Bronchial epithelial cell (primary cell): Measurements from ENCODE around the gene KRTAP9-7. TPM values are rescaled to one million over a fixed set of nuclear protein-coding genes. Genes with fewer than 3 reads are reported as not detected.

Source experiments
- DNase-seq: peaks from one replicate; pipeline ENCODE4 v3.0.0-alpha.2; 2010; ENCODE audit warnings: low read depth
- FAIRE-seq: peaks from 2 replicates; lab custom pipeline; 2011; peaks lifted over from hg19 to GRCh38; lab: Jason Lieb, UNC
- H3K27me3 ChIP-seq: 2 replicates; pipeline ENCODE4 v1.5.1; 2011; ENCODE audit warnings: low read length; ENCODE audit not compliant: control insufficient read depth, insufficient read depth
- H3K36me3 ChIP-seq: 2 replicates; pipeline ENCODE4 v1.5.1; 2011; ENCODE audit warnings: low read length; ENCODE audit not compliant: control insufficient read depth, insufficient read depth
- H3K4me3 ChIP-seq: 2 replicates; pipeline ENCODE4 v1.5.1; 2011; ENCODE audit warnings: mild to moderate bottlenecking, low read depth, low read length, control low read depth
- CTCF ChIP-seq: IDR thresholded peaks from 2 replicates; pipeline ENCODE4 v1.5.1; 2011; ENCODE audit warnings: mild to moderate bottlenecking, moderate library complexity, low read length, control low read depth, inconsistent platforms; ENCODE audit not compliant: insufficient read depth, severe bottlenecking
- total RNA-seq: library from RNA; depleted of rRNA; stranded (reverse); fragments of >200 nt; gene quantifications from 2 replicates; pipeline ENCODE4 v1.2.1, GENCODE V29; 2014

KRTAP9-7 gene
- total RNA-seq, 1 donor from 2014 or later, result not detected

GRCh38 chr17:41301204-41301790 lies 25.8 kb downstream of the KRTAP9-7 start:
- no peak for TF ChIP-seq CTCF
- no peaks in the 10 kb centered on the region for H3K27me3 ChIP-seq
- H3K36me3 ChIP-seq, result no peaks in the 10 kb centered on the region
- H3K4me3 ChIP-seq, result no peak overlapping the region
- FAIRE-seq (peak; percentile 47), DNase-seq (peak; percentile 87)

DNA sequence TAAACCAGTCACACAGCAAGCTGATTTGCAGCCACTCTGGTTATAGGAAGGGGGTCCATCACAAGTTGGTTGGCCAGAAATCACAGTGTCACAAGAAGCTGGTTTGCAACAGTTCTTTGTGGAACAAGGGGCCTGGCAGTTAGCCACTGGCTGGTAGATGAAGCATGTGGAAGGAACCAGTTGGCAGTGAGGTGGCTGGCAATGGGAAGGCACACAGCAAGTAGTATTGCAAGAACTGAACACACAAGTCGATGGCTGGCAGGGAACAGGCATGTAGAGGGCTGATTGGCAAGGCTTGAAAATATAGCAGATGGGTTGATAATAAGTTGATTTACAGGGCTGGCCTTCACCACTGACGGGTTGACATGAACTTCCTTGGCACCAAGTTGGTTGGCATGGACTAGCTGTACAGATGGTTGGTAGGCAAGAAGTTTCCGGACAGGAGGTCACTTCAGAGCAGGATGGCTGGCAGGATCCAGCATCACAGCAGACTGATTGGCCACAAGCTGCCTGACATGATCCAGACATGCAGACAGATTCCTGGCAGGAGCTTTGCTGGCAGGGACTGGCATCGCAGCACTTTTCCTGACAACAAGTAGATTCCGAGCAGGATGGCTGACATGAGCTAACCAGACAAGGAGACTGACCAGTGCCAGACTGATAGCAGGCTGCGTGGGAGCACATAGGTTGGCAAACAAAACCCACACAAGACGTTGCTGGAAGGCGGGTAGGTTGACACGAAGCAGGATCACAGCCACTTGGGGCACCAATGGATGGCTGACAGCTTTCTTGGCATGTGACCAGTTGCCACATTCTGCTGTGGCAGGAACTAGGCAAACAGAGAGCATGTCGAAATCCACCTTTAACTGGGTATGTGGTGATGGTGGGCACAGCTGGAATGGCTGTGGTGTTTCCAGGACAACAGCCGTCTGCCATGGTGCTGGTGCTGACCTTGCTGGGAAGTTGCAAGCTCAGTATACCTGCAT lies 26.7 kb downstream of the KRTAP9-7 start, which contains the start of gene KRTAP29-1:
Gene KRTAP29-1, minus strand, starts transcription at position 936 of the 986 bp plus-strand sequence. Its CDS starts 0 bp downstream, at position 936.
- FAIRE-seq (peak; percentile 91), DNase-seq (peak; percentile 22)
- Histone ChIP-seq H3K27me3 (no peaks in the 10 kb centered on the region), H3K36me3 (no peaks in the 10 kb centered on the region), H3K4me3 (no peak within 1 kb of the TSS)
- TF ChIP-seq CTCF, result no peak

- no peak for TF ChIP-seq CTCF
- Histone ChIP-seq H3K4me3 (no peak overlapping the region), H3K36me3 (no peaks in the 10 kb centered on the region), H3K27me3 (no peaks in the 10 kb centered on the region)
- DNase-seq (no peak), FAIRE-seq (peak; percentile 52)
Observed at GRCh38 chr17:41302981-41303380, 27.5 kb downstream of the KRTAP9-7 start.

- TF ChIP-seq CTCF, result no peak
- no peaks in the 10 kb centered on the region for H3K36me3 ChIP-seq
- no peak for DNase-seq
- FAIRE-seq, result no peak
- H3K4me3 ChIP-seq, result no peak overlapping the region
- no peaks in the 10 kb centered on the region for H3K27me3 ChIP-seq
Observed at GRCh38 chr17:41304091-41304490, 28.6 kb downstream of the KRTAP9-7 start.

DNA sequence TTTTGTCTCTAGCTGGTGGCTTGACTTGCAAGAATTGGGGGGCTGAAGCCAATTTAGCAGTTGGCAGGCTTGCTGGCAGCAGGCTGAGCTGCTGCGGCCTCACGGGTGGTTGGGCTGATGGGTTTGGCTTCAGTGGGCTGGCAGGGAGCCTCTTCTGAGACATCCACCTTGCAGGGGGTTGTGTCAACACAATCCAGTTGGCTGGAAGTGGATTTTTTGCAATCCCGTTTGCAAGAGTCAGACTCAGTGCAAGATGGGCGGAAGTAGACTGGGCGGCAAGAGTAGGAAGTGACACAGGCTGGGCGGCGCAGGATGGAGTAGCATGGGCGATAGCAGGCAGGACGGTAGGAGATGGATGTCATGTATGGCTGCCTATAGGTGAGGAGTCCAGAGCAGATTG lies 32.1 kb downstream of the KRTAP9-7 start:
- no peaks in the 10 kb centered on the region for H3K27me3 ChIP-seq
- FAIRE-seq, result no peak
- no peak for TF ChIP-seq CTCF
- no peak overlapping the region for H3K4me3 ChIP-seq
- no peaks in the 10 kb centered on the region for H3K36me3 ChIP-seq
- no peak for DNase-seq
